Nephron progenitor cell (in vitro differentiated cells): Measurements from ENCODE around the gene PLXNA4.

ENCODE experiments used
- DNase-seq: peaks from one replicate; pipeline ENCODE4 v3.0.0; 2021
- H3K27ac Mint-ChIP-seq: 2 replicates; pipeline ENCODE4 v1.8.0; 2021; ENCODE audit warnings: mild to moderate bottlenecking, moderate library complexity, mixed read lengths
- H3K27me3 Mint-ChIP-seq: 2 replicates; pipeline ENCODE4 v1.8.0; 2021; ENCODE audit warnings: mild to moderate bottlenecking, low read depth, mixed read lengths; ENCODE audit not compliant: poor library complexity
- H3K36me3 Mint-ChIP-seq: 2 replicates; pipeline ENCODE4 v1.8.0; 2021; ENCODE audit warnings: low read depth, mixed read lengths
- H3K4me1 Mint-ChIP-seq: 2 replicates; pipeline ENCODE4 v1.8.0; 2021; ENCODE audit warnings: mixed read lengths
- H3K4me3 Mint-ChIP-seq: 2 replicates; pipeline ENCODE4 v1.8.0; 2021; ENCODE audit warnings: mild to moderate bottlenecking, moderate library complexity, mixed read lengths
- H3K9me3 Mint-ChIP-seq: 2 replicates; pipeline ENCODE4 v1.8.0; 2021; ENCODE audit warnings: mild to moderate bottlenecking, moderate library complexity, mixed read lengths
- CTCF ChIP-seq: fragments of 200-600 bp; sonication (generic); IDR thresholded peaks from 2 replicates; pipeline ENCODE4 v1.5.0; 2021; ENCODE audit warnings: antibody characterized with exemption

Gene PLXNA4

GRCh38 chr7:132383962-132384361 lies 192.3 kb downstream of the PLXNA4 start:
- H3K36me3 Mint-ChIP-seq = no peaks in the 10 kb centered on the region
- no peak for DNase-seq
- H3K27ac Mint-ChIP-seq = no peak overlapping the region
- H3K9me3 Mint-ChIP-seq = no peaks in the 10 kb centered on the region
- peaks cover 44% of the 10 kb centered on the region for H3K27me3 Mint-ChIP-seq
- TF ChIP-seq CTCF = no peak
- no peak overlapping the region for H3K4me3 Mint-ChIP-seq
- H3K4me1 Mint-ChIP-seq = peaks cover 58% of the 10 kb centered on the region

- Mint-ChIP-seq H3K27ac (no peak overlapping the region), H3K9me3 (no peaks in the 10 kb centered on the region), H3K36me3 (no peaks in the 10 kb centered on the region), H3K4me1 (peaks cover 46% of the 10 kb centered on the region), H3K4me3 (peak overlapping the region; percentile 2), H3K27me3 (peaks cover 37% of the 10 kb centered on the region)
- no peak for TF ChIP-seq CTCF
- DNase-seq = no peak
Measured at GRCh38 chr7:132381742-132382472, 194.4 kb downstream of the PLXNA4 start.

GRCh38 chr7:132380059-132380458 lies 196.2 kb downstream of the PLXNA4 start:
- no peak overlapping the region for H3K4me3 Mint-ChIP-seq
- H3K27me3 Mint-ChIP-seq = peaks cover 30% of the 10 kb centered on the region
- H3K27ac Mint-ChIP-seq = no peak overlapping the region
- no peaks in the 10 kb centered on the region for H3K9me3 Mint-ChIP-seq
- H3K36me3 Mint-ChIP-seq = no peaks in the 10 kb centered on the region
- DNase-seq = no peak
- TF ChIP-seq CTCF = no peak
- H3K4me1 Mint-ChIP-seq = peaks cover 36% of the 10 kb centered on the region

GRCh38 chr7:132379292-132379691 lies 197.0 kb downstream of the PLXNA4 start:
- Mint-ChIP-seq H3K27me3 (peaks cover 29% of the 10 kb centered on the region), H3K9me3 (no peaks in the 10 kb centered on the region), H3K36me3 (no peaks in the 10 kb centered on the region), H3K4me1 (peaks cover 30% of the 10 kb centered on the region), H3K4me3 (no peak overlapping the region), H3K27ac (no peak overlapping the region)
- no peak for DNase-seq
- TF ChIP-seq CTCF = no peak

- no peak for DNase-seq
- Mint-ChIP-seq H3K4me3 (no peak overlapping the region), H3K36me3 (no peaks in the 10 kb centered on the region), H3K9me3 (no peaks in the 10 kb centered on the region), H3K27me3 (peaks cover 22% of the 10 kb centered on the region), H3K4me1 (peaks cover 21% of the 10 kb centered on the region), H3K27ac (no peak overlapping the region)
- TF ChIP-seq CTCF = no peak
Measured at GRCh38 chr7:132377703-132378584, 198.3 kb downstream of the PLXNA4 start.
